NCI-H1092 (cell line): ENCODE data around the gene PLA2G5.
"Not testable (repeated sequence)": the region's sequence is repeated elsewhere in the genome, so short reads cannot be mapped to it uniquely, and the experiment has no call there.

Experiments used
- DNase-seq: peaks from one replicate; lab custom pipeline; 2025; lab: John Stamatoyannopoulos, UW

PLA2G5 gene

DNA sequence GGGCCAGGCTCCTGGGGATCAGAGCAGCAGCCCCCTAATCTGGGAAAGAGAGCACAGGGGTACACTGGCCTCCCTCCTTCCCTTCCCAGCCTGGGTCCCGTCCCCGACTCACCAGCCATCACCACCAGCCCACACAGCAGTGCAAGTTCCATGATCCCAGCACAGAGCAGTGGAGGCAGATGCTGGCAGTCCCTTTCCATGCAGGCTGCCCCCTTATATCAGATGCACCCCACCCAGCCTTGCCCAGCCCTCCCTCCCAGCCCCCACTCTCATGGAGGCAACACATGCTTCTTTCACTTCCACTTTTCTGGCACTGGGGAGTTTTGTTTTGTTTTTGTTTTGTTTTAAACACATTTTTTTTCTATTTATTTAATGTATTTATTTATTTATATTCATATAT is 49.4 kb downstream of the PLA2G5 start, which contains the start of gene PLA2G2D:
PLA2G2D (minus strand) TSS at position 190 of the 400 bp plus-strand sequence; CDS start at position 152, 38 bp downstream.
- DNase-seq, result no peak

DNA sequence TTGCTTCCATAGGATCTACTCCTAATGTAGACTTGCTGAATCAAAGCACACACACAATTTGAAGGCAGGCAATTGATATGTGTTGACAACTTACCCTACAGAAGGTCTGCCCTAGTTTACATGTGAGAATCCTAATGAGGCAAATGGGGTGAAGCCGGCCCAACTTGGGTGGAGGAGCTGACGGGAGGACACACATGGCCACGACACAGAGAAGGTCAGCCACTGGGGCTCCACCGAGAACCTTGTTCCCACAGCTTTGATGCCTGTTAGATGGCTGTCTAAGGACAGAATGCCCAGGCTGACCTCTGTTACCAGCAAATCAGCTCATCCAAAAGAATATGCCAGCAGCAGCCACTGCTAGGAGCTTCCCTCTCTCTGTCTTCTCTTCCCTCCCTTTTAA is 50.8 kb downstream of the PLA2G5 start:
- DNase-seq, result no peak

DNA sequence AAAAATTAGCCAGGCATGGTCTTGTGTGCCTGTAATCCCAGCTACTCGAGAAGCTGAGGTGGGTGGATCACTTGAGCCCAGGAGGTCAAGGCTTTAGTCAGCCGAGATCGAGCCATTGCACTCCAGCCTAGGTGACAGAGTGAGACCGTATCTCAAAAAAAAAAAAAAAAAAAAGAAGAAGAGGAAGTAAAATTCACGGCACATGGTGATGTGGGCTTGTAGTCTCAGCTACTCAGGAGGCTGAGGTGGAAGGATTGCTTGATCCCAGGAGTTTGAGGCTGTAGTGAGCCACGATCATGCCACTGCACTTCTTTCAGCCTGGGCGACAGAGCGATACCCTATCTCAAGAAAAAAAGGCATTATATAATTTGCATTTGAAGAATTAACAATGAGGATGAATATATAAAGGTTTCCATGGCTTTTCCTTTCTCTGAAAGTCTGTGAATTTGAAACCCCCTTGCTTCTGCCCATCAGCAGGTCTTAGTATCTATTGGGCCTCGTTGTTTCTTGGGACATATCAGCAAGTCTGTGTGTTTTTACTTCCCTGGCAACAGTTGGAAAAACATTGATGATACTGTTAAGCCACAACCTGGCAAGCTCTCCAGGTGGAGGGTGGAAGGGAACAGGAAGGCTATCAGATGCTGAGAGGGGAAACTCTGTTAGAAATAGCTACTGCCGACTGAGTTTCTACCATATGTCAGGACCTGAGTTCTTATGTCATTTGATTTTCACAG is 53.9 kb downstream of the PLA2G5 start:
- no peak for DNase-seq

DNA sequence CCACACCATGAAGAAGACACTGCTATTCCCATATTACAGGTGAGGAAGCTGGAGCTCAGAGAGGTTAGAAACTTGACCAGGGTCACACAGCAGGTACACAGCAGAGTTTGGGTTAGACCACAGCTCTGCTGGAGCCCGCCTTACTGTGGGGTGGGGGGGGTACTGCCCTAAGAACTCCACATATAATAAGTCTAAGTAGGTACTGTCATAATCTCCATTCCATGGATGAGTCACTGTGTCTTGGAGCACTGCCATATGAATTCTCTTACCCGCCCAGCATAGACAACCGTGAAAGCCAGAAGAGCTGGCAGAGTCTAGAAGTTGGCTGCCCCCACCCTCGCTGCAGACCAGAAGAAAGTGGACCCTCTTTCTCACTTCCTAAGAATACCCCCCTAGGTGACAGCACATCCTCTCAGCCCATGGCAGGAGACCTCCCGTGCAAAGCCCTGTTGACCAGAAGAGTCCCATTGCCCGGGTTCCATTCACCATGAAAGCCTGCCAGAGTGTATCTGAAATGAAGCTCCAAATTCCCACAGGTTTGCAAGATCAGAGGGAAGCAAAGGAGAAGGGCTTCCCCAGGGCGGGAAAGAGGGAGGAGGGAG is 54.6 kb downstream of the PLA2G5 start:
- DNase-seq, result no peak

DNA sequence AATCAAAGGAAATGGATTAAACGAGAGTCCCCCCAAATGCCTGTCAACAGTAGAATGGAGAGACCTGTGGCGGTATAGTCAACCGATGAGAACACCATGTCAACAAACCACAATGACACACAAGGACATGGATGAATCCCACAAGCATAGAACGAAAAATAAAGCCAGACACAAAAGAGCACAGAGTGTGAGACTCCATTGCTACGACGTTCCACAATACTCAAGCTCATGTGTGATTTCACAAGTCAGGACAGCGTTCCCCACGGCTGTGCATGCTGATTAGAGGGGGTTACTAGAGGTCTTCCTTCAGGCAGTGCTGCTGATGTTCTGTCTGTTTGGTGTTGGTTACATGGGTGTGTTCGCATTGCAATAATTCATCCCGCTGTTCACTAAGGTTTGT is 55.1 kb downstream of the PLA2G5 start:
- DNase-seq, result no peak

DNA sequence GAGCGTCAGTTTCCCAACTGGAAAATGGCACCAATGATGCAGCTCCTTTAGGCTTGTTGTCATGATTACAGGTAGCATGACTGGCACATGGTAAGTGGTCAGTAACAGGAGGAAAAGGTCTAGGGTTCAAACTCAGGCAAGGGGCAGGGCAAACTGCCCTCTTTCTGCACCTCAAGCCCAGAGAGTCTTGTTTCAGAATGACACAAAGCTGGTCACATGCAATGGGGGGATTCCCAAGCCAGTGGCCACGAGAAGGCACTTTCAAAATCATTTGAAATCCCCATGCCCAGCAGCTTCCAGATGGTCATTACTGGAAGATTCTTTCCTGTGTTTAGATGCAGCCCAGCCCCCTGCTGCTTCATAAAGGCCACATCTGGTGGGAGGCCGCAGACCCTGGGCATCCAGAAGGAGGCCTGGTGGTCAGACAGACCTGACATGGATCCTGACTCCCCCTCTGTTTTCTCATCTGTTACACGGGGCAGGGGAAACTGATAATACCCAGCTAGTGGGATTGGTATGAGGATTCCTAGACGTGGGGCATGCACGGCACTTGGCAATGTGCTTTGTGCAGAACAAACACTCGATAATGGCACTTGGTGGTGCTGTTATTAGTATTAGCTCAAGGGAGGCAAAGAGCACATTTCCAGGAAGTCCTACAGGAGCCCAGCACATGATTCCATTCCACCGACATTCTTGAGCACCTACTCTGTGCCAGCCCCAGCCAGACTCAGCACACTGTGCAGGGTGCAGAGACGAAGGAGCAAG is 56.2 kb downstream of the PLA2G5 start:
- DNase-seq, result no peak

DNA sequence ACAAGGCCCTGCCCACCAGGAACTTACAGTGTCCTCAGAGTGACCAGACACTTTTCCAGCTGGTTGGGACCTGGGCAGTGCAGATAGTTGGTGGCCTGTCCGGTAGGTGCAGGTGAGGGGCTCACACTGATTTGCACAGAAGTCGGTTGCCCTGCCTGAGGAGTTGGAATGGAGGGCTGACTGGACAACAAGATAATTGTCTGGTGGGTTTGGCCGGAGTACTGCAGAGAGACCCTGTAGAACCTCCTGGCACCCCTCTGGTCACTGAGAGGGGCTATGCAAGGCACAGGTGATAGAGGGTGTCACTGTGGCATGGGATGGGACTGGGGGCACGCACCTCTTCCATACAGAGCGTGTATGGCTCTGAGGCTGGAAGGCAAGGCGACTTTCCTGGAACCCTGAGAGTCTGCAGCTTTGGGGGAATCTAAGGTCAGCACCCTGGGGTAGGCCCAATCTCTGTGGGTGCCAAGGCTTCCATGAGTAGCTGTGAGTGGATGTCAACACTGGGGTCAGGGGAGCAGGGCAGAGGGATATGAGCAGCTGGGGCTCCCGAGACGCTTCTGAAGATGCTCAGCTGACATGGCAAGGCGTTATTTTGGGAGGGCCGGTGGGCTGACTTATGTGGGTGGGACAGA is 56.9 kb downstream of the PLA2G5 start:
- DNase-seq, result no peak

DNA sequence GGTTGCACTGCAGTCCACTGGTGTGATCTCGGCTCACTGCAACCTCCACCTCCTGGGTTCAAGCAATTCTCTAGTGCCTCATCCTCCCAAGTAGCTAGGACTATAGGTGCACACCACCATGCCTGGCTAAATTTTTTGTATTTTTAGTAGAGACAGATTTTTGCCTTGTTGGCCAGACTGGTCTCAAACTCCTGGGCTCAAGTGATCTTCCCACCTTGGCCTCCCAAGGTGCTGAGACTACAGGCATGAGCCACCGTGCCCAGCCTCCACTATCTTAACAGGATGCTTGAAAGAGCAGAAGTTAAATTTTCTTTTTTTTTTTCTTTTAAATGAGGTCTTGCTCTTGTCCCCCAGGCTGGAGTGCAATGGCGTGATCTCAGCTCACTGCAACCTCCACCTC is 60.5 kb downstream of the PLA2G5 start:
- DNase-seq, result not testable (repeated sequence)

DNA sequence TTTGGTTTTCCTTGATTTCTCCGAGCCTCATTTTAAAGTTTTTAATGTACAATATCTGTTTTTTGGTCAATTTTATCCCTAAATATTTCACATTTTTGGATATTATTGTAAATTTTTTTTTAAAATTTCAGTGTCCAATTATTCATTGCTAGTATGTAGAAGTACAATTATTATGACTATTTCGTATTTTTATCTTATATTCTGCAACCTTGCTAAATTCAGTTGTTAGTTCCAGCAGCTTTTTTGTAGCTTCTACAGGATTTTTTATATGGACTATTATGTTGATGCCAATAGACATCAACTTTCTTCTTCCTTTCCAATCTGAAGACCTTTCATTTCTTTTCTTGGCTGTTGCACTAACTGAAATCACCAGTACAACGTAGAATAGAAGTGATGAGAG is 65.0 kb downstream of the PLA2G5 start:
- no peak for DNase-seq

DNA sequence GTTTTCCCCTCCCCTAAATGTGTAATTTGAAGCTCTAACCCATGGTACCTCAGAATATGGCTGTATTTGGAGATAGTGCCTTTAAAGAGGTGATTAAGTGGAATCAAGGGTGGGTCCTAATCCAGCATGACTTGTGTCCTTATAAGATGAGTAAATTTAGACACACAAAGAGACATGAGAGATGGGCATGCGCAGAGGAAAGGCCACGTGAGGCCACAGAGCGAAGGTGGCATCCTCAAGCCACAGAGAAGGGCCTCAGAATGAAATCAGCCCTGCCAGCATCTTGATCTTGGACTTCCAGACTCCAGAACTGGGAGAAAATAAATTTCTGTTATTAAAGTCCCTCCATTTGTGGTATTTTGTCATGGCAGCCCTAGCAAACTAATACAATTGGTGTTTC is 66.3 kb downstream of the PLA2G5 start:
- DNase-seq, result no peak

DNA sequence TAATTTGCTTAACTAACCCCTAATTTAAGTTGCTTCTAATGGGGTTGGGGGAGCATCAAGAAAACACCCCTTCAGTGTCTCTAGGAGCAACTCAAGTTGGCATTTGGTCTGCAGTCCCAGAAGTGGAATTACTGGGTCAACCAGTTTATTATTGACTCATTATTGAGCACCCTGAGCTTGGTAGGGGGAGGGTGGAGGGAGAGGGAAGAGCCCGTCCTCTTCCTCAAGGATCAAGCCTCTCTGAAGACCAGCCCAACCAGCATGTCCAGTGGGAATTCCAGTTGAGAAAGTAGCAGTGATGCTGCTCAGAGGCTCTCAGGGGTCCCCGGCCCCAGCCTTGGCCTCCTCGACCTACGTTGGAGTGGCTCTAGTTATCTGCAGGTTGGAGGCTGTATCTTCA is 67.1 kb downstream of the PLA2G5 start:
- no peak for DNase-seq

DNA sequence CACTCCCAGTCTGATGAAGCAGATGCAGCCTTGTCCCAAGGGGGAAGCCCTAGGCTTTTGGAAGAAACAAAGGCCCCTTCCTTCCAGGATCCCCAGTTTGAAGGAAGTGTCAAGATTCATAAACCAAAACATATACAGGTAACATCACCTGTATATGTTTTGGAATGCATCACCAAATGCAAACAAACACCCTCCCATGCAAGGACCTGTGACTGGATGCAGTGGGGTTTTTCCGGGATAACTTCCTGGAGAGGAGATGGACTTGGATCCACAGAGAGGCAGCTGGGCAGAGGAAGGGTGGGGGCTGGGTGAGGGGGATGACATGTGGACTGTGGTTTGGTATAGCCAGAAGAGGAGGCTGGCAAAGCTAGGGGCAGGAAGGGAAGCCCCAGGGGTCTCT is 67.6 kb downstream of the PLA2G5 start:
- no peak for DNase-seq

DNA sequence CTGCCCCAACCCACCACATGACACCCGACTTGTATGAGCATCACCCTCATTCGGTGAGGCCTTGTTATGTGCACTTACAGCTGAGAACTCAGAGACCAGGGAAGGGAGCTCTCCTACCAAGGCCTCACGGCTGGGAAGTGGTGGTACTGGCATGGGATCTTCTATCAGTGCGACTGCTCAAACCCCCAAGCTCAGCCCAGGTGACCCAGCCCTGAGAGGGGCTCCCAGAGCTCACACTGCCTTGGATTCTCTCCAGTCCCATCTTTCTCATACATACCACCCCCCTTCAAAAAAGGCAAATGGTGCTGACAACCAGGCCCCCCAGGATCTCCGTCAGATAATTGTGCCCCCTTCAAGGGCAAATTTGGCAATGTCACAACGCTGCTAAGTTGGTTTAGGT is 68.4 kb downstream of the PLA2G5 start:
- no peak for DNase-seq

DNA sequence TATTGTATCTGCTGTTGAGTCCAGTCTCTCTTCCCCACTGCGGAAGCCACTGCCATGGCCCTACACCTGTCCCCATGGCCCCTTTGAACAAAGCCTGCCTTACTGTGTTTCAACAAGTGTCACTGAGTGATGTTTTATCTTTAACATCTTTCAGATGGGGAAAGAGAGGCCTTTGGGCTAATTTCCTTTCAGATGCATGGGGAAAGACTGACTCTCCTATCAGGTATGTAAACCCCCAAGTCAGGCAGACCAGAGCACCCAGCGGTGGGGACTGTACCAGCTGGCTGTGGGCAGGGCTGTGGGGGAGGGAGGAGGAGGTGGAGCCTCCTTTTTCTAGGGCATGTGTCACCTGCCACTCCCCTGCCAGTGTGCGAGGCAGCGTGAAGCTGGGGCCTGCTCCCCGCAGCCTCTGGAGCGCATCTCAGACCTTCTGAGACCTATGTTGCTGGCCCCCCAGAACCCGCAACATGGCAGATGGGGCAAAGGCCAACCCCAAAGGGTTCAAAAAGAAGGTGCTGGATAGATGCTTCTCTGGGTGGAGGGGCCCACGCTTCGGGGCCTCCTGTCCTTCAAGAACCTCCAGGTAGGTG is 69.1 kb downstream of the PLA2G5 start, which contains the start of gene PLA2G2F:
PLA2G2F (plus strand) TSS at position 363 of the 590 bp plus-strand sequence; CDS start at position 468, 105 bp downstream.
- DNase-seq, result no peak

DNA sequence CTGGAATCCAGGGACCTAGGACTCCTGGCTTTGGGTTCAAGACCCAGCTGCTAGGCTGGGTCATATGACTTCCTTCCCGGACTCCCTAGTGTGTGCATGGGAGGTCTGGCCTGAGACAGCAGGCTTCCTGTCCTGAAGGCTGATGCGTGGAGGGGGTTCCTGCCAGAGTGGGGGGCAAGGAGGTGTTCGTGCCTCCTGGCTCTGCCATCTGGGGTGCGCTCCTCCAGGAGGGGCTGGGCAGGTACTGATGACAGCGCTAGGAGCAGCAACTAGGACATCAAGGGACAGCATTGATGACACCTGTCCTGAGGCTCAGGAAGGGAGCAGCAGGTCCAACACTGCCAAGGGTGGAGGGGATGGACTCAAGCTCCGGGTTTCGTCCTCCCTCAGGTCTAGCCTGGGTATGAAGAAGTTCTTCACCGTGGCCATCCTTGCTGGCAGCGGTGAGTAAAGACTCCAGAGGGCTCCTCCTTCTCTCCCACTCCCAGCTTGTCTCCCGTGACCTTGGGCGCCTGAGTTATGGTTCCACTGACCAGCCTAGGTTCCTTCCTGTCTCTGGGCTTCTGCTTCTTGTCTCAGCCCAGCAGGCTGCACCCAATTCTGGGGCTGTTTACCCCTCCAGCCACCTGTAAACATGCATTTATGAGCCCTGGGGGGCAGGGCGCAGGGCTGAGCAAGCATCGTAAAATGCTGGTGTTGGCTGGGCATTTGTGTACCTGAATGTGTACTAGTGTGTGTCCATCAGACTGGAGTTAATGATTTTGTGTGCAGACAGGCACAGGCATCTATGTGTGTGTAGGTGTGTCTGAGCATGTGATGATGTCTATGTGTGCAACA is 70.0 kb downstream of the PLA2G5 start:
- DNase-seq, result no peak

DNA sequence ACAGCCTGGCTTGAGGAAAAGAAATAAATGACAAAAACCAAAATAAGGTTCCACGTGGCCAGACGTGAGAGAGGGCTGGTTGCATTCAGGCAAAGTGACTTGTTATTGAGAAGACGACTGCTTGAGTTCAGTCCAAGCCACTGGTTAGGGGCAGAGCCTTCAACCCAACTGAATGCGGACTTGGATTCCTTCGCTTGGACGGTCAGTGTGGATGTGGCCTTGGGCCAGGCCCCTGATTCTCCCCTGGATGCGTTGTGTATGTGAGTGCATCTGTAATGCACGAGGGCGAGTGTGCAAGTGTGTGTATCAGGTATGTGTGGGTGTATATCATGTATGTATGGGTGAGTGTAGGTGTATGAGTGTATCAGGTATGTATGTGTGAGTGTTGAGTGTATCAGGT is 71.0 kb downstream of the PLA2G5 start:
- DNase-seq, result no peak

DNA sequence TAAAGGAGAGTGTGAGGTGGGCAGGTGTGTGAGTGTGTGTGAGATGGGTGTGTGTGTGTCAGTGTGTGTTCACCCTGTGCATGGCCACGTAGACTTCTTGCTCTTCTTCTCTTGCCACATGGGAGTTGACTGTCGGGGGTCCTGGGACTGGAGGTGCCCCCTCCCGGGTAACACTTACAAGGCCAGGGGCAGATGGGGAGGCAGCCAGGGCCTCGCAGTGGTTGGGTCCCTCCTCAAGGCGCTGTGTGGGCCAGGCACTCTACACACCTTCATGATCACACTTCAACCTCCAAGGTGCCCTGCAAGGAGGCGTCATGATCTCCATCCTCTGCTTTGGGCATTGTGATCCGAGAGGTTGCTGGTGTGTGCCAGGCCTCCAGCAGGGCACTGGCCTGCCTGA is 71.5 kb downstream of the PLA2G5 start:
- no peak for DNase-seq
